H1 (cell line): Measurements from ENCODE around the gene HYDIN. TPM values are rescaled to one million over a fixed set of nuclear protein-coding genes. Genes with fewer than 3 reads are reported as not detected.
A peak's percentile ranks its signal among the peaks of the same experiment; 100 is the strongest.

Source experiments
- CTCF ChIA-PET: fragments of 300-600 bp; sonication (Branson Sonifier 250); formaldehyde crosslinking; loops from one replicate; lab custom pipeline; 2021; ENCODE audit not compliant: partially characterized antibody; lab: Charles Lee
- POLR2A ChIA-PET: fragments of 300-600 bp; sonication (Branson Sonifier 250); formaldehyde crosslinking; loops from one replicate; lab custom pipeline; 2021; ENCODE audit warnings: inconsistent platforms; ENCODE audit not compliant: partially characterized antibody; lab: Charles Lee
- DNase-seq, 2 experiments: peaks; one replicate each; pipeline versions ENCODE4 v3.0.0 to v3.0.0-alpha.2; 2010 to 2022; ENCODE audit warnings: low spot score in 2 of 2, low read depth in 1 of 2, mixed read lengths in 1 of 2
- FAIRE-seq: peaks from 2 replicates; lab custom pipeline; 2011; peaks lifted over from hg19 to GRCh38; lab: Jason Lieb, UNC
- H2AFZ ChIP-seq: 2 replicates; pipeline ENCODE4 v1.8.1; 2012; ENCODE audit warnings: low read length, inconsistent platforms
- H2AK5ac ChIP-seq: 2 replicates; pipeline ENCODE4 v1.6.1; 2013; ENCODE audit warnings: low read depth, low read length
- H2BK120ac ChIP-seq: replicated peaks from 2 replicates; pipeline ENCODE3; 2013; ENCODE audit warnings: low read depth, low read length, inconsistent platforms
- H2BK12ac ChIP-seq: 2 replicates; pipeline ENCODE4 v1.6.1; 2013; ENCODE audit warnings: low read depth, low read length
- H2BK15ac ChIP-seq: 2 replicates; pipeline ENCODE4 v1.6.1; 2013; ENCODE audit warnings: low read length
- H2BK20ac ChIP-seq: 2 replicates; pipeline ENCODE4 v1.6.1; 2013; ENCODE audit warnings: low read length
- H2BK5ac ChIP-seq: 2 replicates; pipeline ENCODE4 v1.6.1; 2013; ENCODE audit warnings: low read depth, low read length
- H3K14ac ChIP-seq: 2 replicates; pipeline ENCODE4 v1.6.1; 2013; ENCODE audit warnings: inconsistent platforms; ENCODE audit not compliant: insufficient read length
- H3K18ac ChIP-seq: 2 replicates; pipeline ENCODE4 v1.6.1; 2013; ENCODE audit warnings: low read length; ENCODE audit errors: extremely low read depth
- H3K23ac ChIP-seq: 2 replicates; pipeline ENCODE4 v1.6.1; 2013; ENCODE audit warnings: inconsistent platforms; ENCODE audit not compliant: insufficient read length
- H3K23me2 ChIP-seq: 2 replicates; pipeline ENCODE4 v1.6.1; 2013; ENCODE audit warnings: low read depth, low read length
- H3K27ac ChIP-seq: 2 replicates; pipeline ENCODE4 v1.6.1; 2011; ENCODE audit warnings: low read depth, low read length, inconsistent platforms
- H3K27me3 ChIP-seq, 4 experiments: replicated peaks in 1 of 4; 1 replicate in 1 of 4; 2 replicates in 3 of 4; pipeline versions ENCODE4 v1.6.1 to v1.8.1; 2011 to 2013; ENCODE audit warnings: low read length in 3 of 4, mild to moderate bottlenecking in 3 of 4, inconsistent platforms in 2 of 4, mixed read lengths in 2 of 4, moderate library complexity in 1 of 4; ENCODE audit not compliant: control insufficient read depth in 3 of 4, insufficient read depth in 3 of 4; ENCODE audit errors: extremely low read depth in 1 of 4
- H3K36me3 ChIP-seq, 4 experiments: 2 replicates each; pipeline versions ENCODE4 v1.6.1 to v1.8.1; 2011 to 2013; ENCODE audit warnings: mild to moderate bottlenecking in 4 of 4, low read length in 3 of 4, moderate library complexity in 2 of 4, control low read depth in 1 of 4, inconsistent platforms in 1 of 4; ENCODE audit not compliant: insufficient read depth in 4 of 4, control insufficient read depth in 2 of 4
- H3K4ac ChIP-seq: replicated peaks from 2 replicates; pipeline ENCODE3; 2013; ENCODE audit warnings: low read length, low read depth, mixed read lengths, inconsistent platforms; ENCODE audit not compliant: insufficient read length
- H3K4me1 ChIP-seq, 4 experiments: replicated peaks in 1 of 4; 1 replicate in 1 of 4; 2 replicates in 3 of 4; pipeline versions ENCODE4 v1.6.1 to v1.8.1; 2011 to 2013; ENCODE audit warnings: low read length in 3 of 4, inconsistent platforms in 2 of 4, mixed read lengths in 1 of 4; ENCODE audit not compliant: insufficient read depth in 4 of 4, control insufficient read depth in 3 of 4
- H3K4me2 ChIP-seq, 2 experiments: 2 replicates each; pipeline versions ENCODE4 v1.6.1 to v1.8.1; 2011 to 2013; ENCODE audit warnings: low read depth in 2 of 2, low read length in 2 of 2, control low read depth in 1 of 2, inconsistent platforms in 1 of 2, mild to moderate bottlenecking in 1 of 2; ENCODE audit not compliant: insufficient read depth in 1 of 2
- H3K4me3 ChIP-seq, 4 experiments: fragments of 200-600, 300-600 bp in 1 of 4; sonication (generic), shearing (Covaris generic), sonication (Bioruptor Twin) in 1 of 4; 2 replicates each; pipeline versions ENCODE4 v1.5.1 to v1.8.1; 2011 to 2016; ENCODE audit warnings: low read length in 4 of 4, low read depth in 3 of 4, control low read depth in 2 of 4, inconsistent platforms in 2 of 4, mild to moderate bottlenecking in 2 of 4, mixed read lengths in 1 of 4, moderate library complexity in 1 of 4; ENCODE audit not compliant: insufficient read depth in 2 of 4; ENCODE audit errors: extremely low read depth in 1 of 4
- H3K56ac ChIP-seq: replicated peaks from 2 replicates; pipeline ENCODE3; 2013; ENCODE audit warnings: low read depth, mild to moderate bottlenecking, mixed read lengths, low read length, inconsistent platforms; ENCODE audit not compliant: insufficient read length
- H3K79me1 ChIP-seq: 2 replicates; pipeline ENCODE4 v1.6.1; 2013; ENCODE audit warnings: low read depth, low read length, control low read depth
- H3K79me2 ChIP-seq, 2 experiments: 2 replicates each; pipeline versions ENCODE4 v1.6.1 to v1.8.1; 2012 to 2013; ENCODE audit warnings: low read length in 2 of 2, mild to moderate bottlenecking in 2 of 2, inconsistent platforms in 1 of 2; ENCODE audit not compliant: insufficient read depth in 2 of 2, control insufficient read depth in 1 of 2
- H3K9ac ChIP-seq, 4 experiments: replicated peaks in 1 of 4; 1 replicate in 1 of 4; 2 replicates in 3 of 4; pipeline versions ENCODE4 v1.6.1 to v1.8.1; 2011 to 2013; ENCODE audit warnings: low read depth in 3 of 4, low read length in 3 of 4, control low read depth in 2 of 4, mild to moderate bottlenecking in 2 of 4, moderate library complexity in 2 of 4, inconsistent platforms in 1 of 4; ENCODE audit errors: extremely low read depth in 1 of 4
- H3K9me3 ChIP-seq, 2 experiments: 2 replicates each; pipeline versions ENCODE4 v1.6.1 to v1.8.1; 2012 to 2013; ENCODE audit warnings: mild to moderate bottlenecking in 2 of 2, moderate library complexity in 2 of 2, control low read depth in 1 of 2, inconsistent platforms in 1 of 2, low read depth in 1 of 2, low read length in 1 of 2, mixed read lengths in 1 of 2; ENCODE audit not compliant: insufficient read depth in 2 of 2
- H4K20me1 ChIP-seq, 2 experiments: replicated peaks in 1 of 2; 2 replicates each; pipeline versions ENCODE3 to v1.8.1; 2011 to 2013; ENCODE audit warnings: inconsistent platforms in 2 of 2, low read length in 2 of 2, mild to moderate bottlenecking in 1 of 2; ENCODE audit not compliant: insufficient read depth in 2 of 2, control insufficient read depth in 1 of 2
- H4K5ac ChIP-seq: 2 replicates; pipeline ENCODE4 v1.6.1; 2013; ENCODE audit warnings: low read length, low read depth, mixed read lengths, inconsistent platforms; ENCODE audit not compliant: insufficient read length
- H4K8ac ChIP-seq: 2 replicates; pipeline ENCODE4 v1.8.0; 2013; ENCODE audit warnings: mild to moderate bottlenecking, moderate library complexity, low read length, inconsistent platforms; ENCODE audit not compliant: insufficient read depth; ENCODE audit errors: extremely low read depth
- H4K91ac ChIP-seq: replicated peaks from 2 replicates; pipeline ENCODE3; 2013; ENCODE audit warnings: low read length, mixed read lengths, inconsistent platforms; ENCODE audit not compliant: insufficient read length
- CHD1 ChIP-seq: IDR thresholded peaks from 2 replicates; pipeline ENCODE4 v1.6.1; 2012; ENCODE audit warnings: low read depth, low read length, improper control_type of control experiment
- EGR1 ChIP-seq: IDR thresholded peaks from 2 replicates; pipeline ENCODE4 v1.6.1; 2011; ENCODE audit warnings: low read depth, low read length, borderline replicate concordance
- GTF2F1 ChIP-seq: IDR thresholded peaks from 2 replicates; pipeline ENCODE4 v1.6.1; 2012; ENCODE audit warnings: low read depth, low read length, improper control_type of control experiment, borderline replicate concordance
- JUN ChIP-seq: IDR thresholded peaks from 2 replicates; pipeline ENCODE4 v1.6.1; 2011; ENCODE audit warnings: low read depth, mild to moderate bottlenecking, improper control_type of control experiment, low read length
- KDM5A ChIP-seq: fragments of 200-600 bp; IDR thresholded peaks from 2 replicates; pipeline ENCODE4 v1.7.1; 2012; ENCODE audit warnings: mild to moderate bottlenecking, low read length, inconsistent platforms, mixed read lengths
- MAFK ChIP-seq: IDR thresholded peaks from 2 replicates; pipeline ENCODE4 v1.6.1; 2012; ENCODE audit warnings: low read depth, mild to moderate bottlenecking, improper control_type of control experiment, low read length
- POLR2A ChIP-seq, 2 experiments: IDR thresholded peaks; 1 replicate in 1 of 2; 2 replicates in 1 of 2; pipeline ENCODE4 v1.6.1; 2011; ENCODE audit warnings: low read depth in 2 of 2, low read length in 2 of 2, mild to moderate bottlenecking in 2 of 2; ENCODE audit errors: control extremely low read depth in 1 of 2
- POU5F1 ChIP-seq: IDR thresholded peaks from 2 replicates; pipeline ENCODE4 v1.6.1; 2011; ENCODE audit warnings: low read depth, mild to moderate bottlenecking, low read length, moderate library complexity
- RFX5 ChIP-seq: IDR thresholded peaks from 2 replicates; pipeline ENCODE4 v1.6.1; 2011; ENCODE audit warnings: low read depth, low read length, improper control_type of control experiment, borderline replicate concordance
- RXRA ChIP-seq: IDR thresholded peaks from 2 replicates; pipeline ENCODE4 v1.6.1; 2011; ENCODE audit warnings: low read depth, mild to moderate bottlenecking, low read length, moderate library complexity; ENCODE audit not compliant: insufficient read depth
- SAP30 ChIP-seq: fragments of 300-600 bp; sonication (generic); IDR thresholded peaks from 2 replicates; pipeline ENCODE4 v1.7.1; 2012; ENCODE audit warnings: low read length, moderate library complexity, mild to moderate bottlenecking, inconsistent platforms; ENCODE audit not compliant: insufficient read depth, insufficient replicate concordance
- SP1 ChIP-seq: IDR thresholded peaks from 2 replicates; pipeline ENCODE4 v1.6.1; 2011; ENCODE audit warnings: low read depth, low read length
- SP2 ChIP-seq: IDR thresholded peaks from 2 replicates; pipeline ENCODE4 v1.6.1; 2012; ENCODE audit warnings: mild to moderate bottlenecking, low read length, inconsistent platforms
- TAF1 ChIP-seq: IDR thresholded peaks from 2 replicates; pipeline ENCODE4 v1.6.1; 2011; ENCODE audit warnings: mild to moderate bottlenecking, low read depth, low read length
- TCF12 ChIP-seq: IDR thresholded peaks from 2 replicates; pipeline ENCODE4 v1.6.1; 2011; ENCODE audit warnings: low read depth, mild to moderate bottlenecking, low read length
- YY1 ChIP-seq: IDR thresholded peaks from 2 replicates; pipeline ENCODE4 v1.6.1; 2011; ENCODE audit warnings: low read depth, mild to moderate bottlenecking, low read length
- WGBS, 2 experiments: shearing (Covaris generic) in 1 of 2; methylation state at CpG; one replicate each; pipeline versions ENCODE4 v1.1.6 to v1.1.7; 2013 to 2015; ENCODE audit warnings: low lambda C conversion rate in 2 of 2, mixed read lengths in 2 of 2, inconsistent platforms in 1 of 2, low coverage in 1 of 2, missing lambda C conversion rate in 1 of 2; ENCODE audit not compliant: insufficient replicate concordance in 2 of 2, insufficient coverage in 1 of 2, insufficient read length in 1 of 2; ENCODE audit errors: extremely low coverage in 1 of 2, missing lambda C conversion rate in 1 of 2; 5-methylcytosine and 5-hydroxymethylcytosine counted together
- polyA plus RNA-seq, 7 experiments: library from polyadenylated mRNA; depleted of rRNA in 3 of 7; stranded (reverse) in 5 of 7; unstranded in 2 of 7; fragments of >200 nt in 5 of 7; fragments of 200-250 nt in 2 of 7; gene quantifications; 1 replicate in 5 of 7; 2 replicates in 1 of 7; 4 replicates in 1 of 7; pipeline versions ENCODE4 v1.2.1 to v1.2.3, GENCODE V29; 2011 to 2013; ENCODE audit warnings: missing spikeins in 2 of 7, mixed read lengths in 2 of 7
- total RNA-seq: library from RNA; stranded (reverse); fragmentation: NEBNext Ultra II Directional; extraction: Animal tissue kit (Norgen Biotek cat#: 25700); gene quantifications from 2 replicates; pipeline ENCODE4 v1.2.1, GENCODE V29; 2021

The HYDIN gene
- total and polyA plus RNA-seq, 2 of the 8 experiments (the other 6 are each of a cell fraction or from before 2014, with no cell fraction given): 1.1 to 1.8 TPM

GRCh38 chr16:70758786-70759185 is 471.7 kb downstream of the HYDIN start:
- Histone ChIP-seq H2BK5ac (no peak overlapping the region), H2BK20ac (no peak overlapping the region), H3K14ac (no peak overlapping the region), H3K36me3 (peaks cover 0 to 14% (median 8%) of the 10 kb centered on the region in 4 experiments; a peak in 3 of 8 replicates), H3K56ac (no peak overlapping the region), H2BK120ac (no peak overlapping the region), H4K91ac (no peak overlapping the region), H2BK15ac (no peak overlapping the region), H3K79me2 (no peaks in the 10 kb centered on the region), H4K8ac (no peak overlapping the region), H3K23ac (no peak overlapping the region), H2BK12ac (0 out of 2 replicates have a peak overlapping the region, but pooled peaks have one; percentile 0), H3K9me3 (no peaks in the 10 kb centered on the region), H3K18ac (no peak overlapping the region), H3K79me1 (peaks cover 2% of the 10 kb centered on the region; the same call in 1 of the 2 replicates), H4K5ac (no peak overlapping the region), H3K9ac (no peak overlapping the region), H4K20me1 (peaks cover 0 to 8% of the 10 kb centered on the region in 2 experiments), H3K27ac (no peak overlapping the region), H3K23me2 (no peaks in the 10 kb centered on the region), H3K4me3 (no peak overlapping the region), H3K27me3 (no peaks in the 10 kb centered on the region), H3K4me2 (no peak overlapping the region), H2AFZ (no peak overlapping the region), H2AK5ac (no peak overlapping the region), H3K4me1 (peaks cover 0 to 10% (median 2%) of the 10 kb centered on the region in 4 experiments; a peak in 2 of 7 replicates), H3K4ac (no peak overlapping the region)
- CTCF ChIA-PET: interaction anchor here (0.7 to 3.6 kb wide), 9 partner anchors 10 to 80 kb away, joined by 3 to 39 read pairs (median 4); no protein-coding TSS in a partner anchor
- POLR2A ChIA-PET: interaction anchor here (1.0 kb wide), 2 partner anchors 10 to 80 kb away, joined by 3 to 5 read pairs; no protein-coding TSS in a partner anchor
- DNase-seq (no peak), FAIRE-seq (no peak)
- 89% methylated on average over 10 of the region's 10 CpGs; no CpG with 5 or more reads in 1 of the 2 experiments for WGBS, 2 experiments
- TF ChIP-seq GTF2F1: no peak
- no peak for TF ChIP-seq CHD1
- TF ChIP-seq RXRA: no peak
- no peak for TF ChIP-seq POLR2A (IDR thresholded peaks at IDR 0.05; ENCODE audit: control extremely low read depth in 1 of 2, low read depth in 2 of 2, low read length in 2 of 2)
- TF ChIP-seq KDM5A: no peak
- no peak for TF ChIP-seq SP2
- no peak for TF ChIP-seq YY1
- TF ChIP-seq TAF1: no peak
- no peak for TF ChIP-seq SP1
- no peak for TF ChIP-seq POU5F1
- TF ChIP-seq TCF12: no peak
- no peak for TF ChIP-seq RFX5
- no peak for TF ChIP-seq JUN
- no peak for TF ChIP-seq MAFK
- TF ChIP-seq SAP30: no peak
- no peak for TF ChIP-seq EGR1
